Duodenal mucosa (tissue), 2 donors: ENCODE results near the gene RNPS1.

Source experiments
- H3K27ac ChIP-seq: one replicate; pipeline ENCODE4 v1.7.0; 2013; ENCODE audit warnings: low read depth, low read length
- H3K27me3 ChIP-seq, 2 donors: one replicate each; pipeline ENCODE4 v1.7.0; 2013; ENCODE audit warnings: low read length in 2 of 2, control low read depth in 1 of 2; ENCODE audit not compliant: insufficient read depth in 2 of 2, control insufficient read depth in 1 of 2
- H3K36me3 ChIP-seq, 2 donors: one replicate each; pipeline ENCODE4 v1.7.0; 2013; ENCODE audit warnings: low read length in 2 of 2, control low read depth in 1 of 2; ENCODE audit not compliant: insufficient read depth in 2 of 2, control insufficient read depth in 1 of 2
- H3K4me1 ChIP-seq, 2 donors: one replicate each; pipeline ENCODE4 v1.7.0; 2013; ENCODE audit warnings: low read length in 2 of 2, control low read depth in 1 of 2; ENCODE audit not compliant: insufficient read depth in 2 of 2, control insufficient read depth in 1 of 2
- H3K4me3 ChIP-seq, 2 donors: one replicate each; pipeline ENCODE4 v1.7.0; 2013; ENCODE audit warnings: low read length in 2 of 2, low read depth in 1 of 2
- H3K9ac ChIP-seq, 2 donors: one replicate each; pipeline ENCODE4 v1.7.0; 2013; ENCODE audit warnings: low read length in 2 of 2, low read depth in 1 of 2
- H3K9me3 ChIP-seq, 2 donors: one replicate each; pipeline ENCODE4 v1.7.0; 2013; ENCODE audit warnings: low read length in 2 of 2, control low read depth in 1 of 2; ENCODE audit not compliant: control insufficient read depth in 1 of 2

Gene RNPS1

DNA sequence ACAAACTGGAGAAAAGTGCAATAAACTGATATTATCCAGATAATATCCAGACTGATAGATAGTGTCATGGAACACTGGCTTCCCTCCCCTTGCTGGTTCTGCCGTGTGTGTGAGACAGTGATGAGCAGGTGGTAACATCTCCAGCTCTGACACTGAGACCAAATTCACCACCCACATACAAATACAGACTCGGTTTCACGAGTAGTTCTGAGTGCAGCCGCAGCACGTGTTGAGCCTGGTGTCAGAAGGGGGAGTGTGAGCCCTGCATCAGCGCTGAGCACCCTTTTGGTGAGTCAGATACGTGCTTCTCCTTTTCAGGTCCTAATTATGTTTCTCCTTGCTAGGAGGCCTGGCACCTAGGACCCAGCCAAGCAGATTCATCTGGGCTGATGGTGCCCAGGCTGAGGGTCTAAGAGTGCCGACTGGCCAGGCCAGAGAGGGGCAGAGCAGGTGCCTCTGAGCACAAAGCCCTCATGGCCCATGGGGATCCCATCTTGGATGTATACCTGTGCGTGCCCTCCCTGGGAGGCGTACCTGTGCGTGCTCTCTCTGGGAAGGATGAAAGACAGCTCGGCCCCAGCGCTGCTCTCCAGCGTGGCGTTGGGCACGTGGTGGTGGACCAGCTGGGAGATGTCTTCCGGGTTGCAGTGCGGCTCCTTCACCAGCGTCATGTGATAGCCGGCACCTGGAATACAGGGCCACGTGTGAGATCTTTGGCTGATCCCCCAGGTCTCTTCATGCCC, 27.3 kb upstream of the RNPS1 start:
- Histone ChIP-seq H3K9me3 (no peaks in the 10 kb centered on the region), H3K27ac (no peak overlapping the region), H3K4me1 (no peaks in the 10 kb centered on the region), H3K4me3 (no peak overlapping the region), H3K27me3 (no peaks in the 10 kb centered on the region), H3K9ac (no peak overlapping the region), H3K36me3 (no peaks in the 10 kb centered on the region)

DNA sequence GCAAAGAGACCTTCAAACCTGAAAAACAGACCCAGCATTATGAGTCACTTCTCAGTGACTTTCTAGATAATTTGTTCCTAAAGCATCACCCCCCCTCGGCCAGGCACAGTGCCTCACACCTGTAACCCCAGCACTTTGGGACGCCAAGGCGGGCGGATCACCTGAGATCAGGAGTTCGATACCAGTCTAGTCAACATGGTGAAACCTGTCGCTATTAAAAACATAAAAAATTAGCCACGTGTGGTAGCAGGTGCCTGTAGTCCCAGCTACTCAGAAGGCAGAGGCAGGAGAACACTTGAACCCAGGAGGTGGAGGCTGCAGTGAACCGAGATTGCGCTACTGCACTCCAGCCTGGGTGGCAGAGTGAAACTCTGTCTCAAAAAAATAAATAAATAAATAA, 24.3 kb upstream of the RNPS1 start:
- Histone ChIP-seq H3K36me3 (no peaks in the 10 kb centered on the region), H3K9ac (no peak overlapping the region), H3K27me3 (no peaks in the 10 kb centered on the region), H3K4me1 (no peaks in the 10 kb centered on the region), H3K9me3 (no peaks in the 10 kb centered on the region), H3K4me3 (no peak overlapping the region), H3K27ac (no peak overlapping the region)

DNA sequence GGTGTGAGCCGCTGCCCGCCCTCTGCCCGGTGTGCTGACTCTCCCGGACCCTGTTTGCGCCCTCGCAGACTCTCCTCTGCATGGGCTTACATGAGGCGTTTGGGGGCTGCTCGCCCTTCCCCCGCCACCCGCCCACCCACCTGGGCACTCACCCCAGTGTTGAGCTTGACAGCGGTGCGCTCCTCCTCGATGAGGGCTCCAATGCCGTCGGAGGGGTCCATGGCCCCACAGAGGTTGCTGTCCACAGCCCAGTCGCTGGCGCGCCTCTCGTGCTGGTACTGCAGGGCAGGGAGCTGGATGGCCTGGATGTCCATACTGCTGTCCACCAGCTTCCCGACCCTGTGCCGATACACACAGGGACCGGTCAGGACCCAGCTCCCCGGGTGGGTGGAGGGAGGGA, 21.4 kb upstream of the RNPS1 start:
- H3K4me3 ChIP-seq = no peak overlapping the region
- H3K36me3 ChIP-seq = no peaks in the 10 kb centered on the region
- H3K9ac ChIP-seq = no peak overlapping the region

DNA sequence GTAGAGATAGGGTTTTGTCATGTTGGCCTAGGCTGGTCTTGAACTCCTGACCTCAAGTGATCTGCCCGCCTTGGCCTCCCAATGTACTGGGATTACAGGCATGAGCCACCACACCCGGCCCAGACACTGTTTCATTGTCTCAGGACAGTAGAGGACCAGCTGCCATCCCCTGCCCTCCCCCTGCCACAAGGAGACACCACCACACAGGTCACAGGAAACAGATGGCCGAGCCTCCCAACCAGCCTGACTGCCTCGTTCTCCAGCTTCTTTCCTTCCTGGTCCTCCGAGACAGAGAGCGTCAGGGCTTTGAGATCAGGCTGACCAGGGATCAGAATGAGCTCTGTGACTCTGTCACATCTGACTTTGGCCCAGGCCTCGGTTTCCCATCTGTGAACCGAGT, 20.8 kb upstream of the RNPS1 start:
- H3K27ac ChIP-seq = no peak overlapping the region
- no peaks in the 10 kb centered on the region for H3K4me1 ChIP-seq
- H3K9ac ChIP-seq = no peak overlapping the region
- no peak overlapping the region for H3K4me3 ChIP-seq
- no peaks in the 10 kb centered on the region for H3K27me3 ChIP-seq
- H3K36me3 ChIP-seq = no peaks in the 10 kb centered on the region
- no peaks in the 10 kb centered on the region for H3K9me3 ChIP-seq

More for the DNA sequence above, 21.4 kb upstream of the RNPS1 start:
- Histone ChIP-seq H3K9me3 (no peaks in the 10 kb centered on the region), H3K4me1 (no peaks in the 10 kb centered on the region), H3K27ac (no peak overlapping the region), H3K27me3 (no peaks in the 10 kb centered on the region)

DNA sequence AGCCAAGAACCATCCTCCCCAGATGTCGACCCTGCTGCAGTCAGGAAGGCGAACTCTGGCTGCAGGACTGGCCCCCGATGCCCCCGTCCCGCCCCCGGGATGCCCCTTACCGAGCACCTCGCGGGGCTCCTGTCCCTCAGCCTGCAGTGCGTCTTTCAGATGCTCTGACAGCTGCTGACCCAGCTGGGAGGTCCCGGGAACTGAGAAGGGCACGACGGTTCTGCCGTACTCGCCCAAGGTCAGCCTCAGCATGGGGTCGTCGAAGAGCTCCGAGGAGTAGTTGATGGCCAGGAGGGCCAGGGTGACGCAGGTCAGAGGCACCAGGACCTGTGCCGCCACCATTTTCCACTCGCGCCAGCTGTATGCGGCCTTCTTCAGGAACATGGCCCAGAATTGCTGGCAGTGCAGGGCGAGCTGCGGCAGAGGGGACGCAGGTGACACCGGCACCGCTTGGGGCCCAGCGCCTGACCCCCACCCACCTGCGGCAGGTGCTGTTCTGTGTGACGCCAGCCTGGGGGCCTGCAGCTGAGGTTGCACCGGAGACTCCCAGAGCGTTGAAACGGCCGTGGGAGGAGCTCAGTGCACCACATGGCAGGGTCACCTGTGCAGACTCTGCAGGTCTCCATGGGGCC, 20.1 kb upstream of the RNPS1 start:
- Histone ChIP-seq H3K36me3 (no peaks in the 10 kb centered on the region), H3K9ac (no peak overlapping the region)

DNA sequence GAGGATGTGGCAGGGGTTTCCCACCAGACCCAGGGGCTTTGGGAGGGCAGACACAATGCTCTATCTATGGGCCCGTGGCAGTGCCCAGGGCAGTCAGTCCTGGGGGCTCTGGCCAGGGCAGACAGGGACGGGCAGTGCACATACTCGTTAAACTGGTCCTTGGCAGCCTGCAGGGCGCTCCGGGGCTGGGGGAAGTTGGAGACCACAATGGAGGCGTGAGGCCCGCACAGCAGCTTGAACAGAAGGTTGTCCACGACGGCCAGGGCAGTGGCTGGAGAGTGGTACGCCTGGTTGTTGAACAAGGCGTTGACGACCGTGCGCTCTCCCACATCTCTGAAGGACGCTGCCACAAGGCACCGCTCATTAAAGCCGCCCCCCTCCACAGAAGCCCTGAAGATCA, 18.6 kb upstream of the RNPS1 start:
- Histone ChIP-seq H3K9ac (no peak overlapping the region), H3K27ac (no peak overlapping the region), H3K27me3 (no peaks in the 10 kb centered on the region), H3K4me1 (no peaks in the 10 kb centered on the region), H3K4me3 (no peak overlapping the region), H3K9me3 (no peaks in the 10 kb centered on the region), H3K36me3 (no peaks in the 10 kb centered on the region)

More for the DNA sequence above, 20.1 kb upstream of the RNPS1 start:
- no peaks in the 10 kb centered on the region for H3K9me3 ChIP-seq
- no peaks in the 10 kb centered on the region for H3K4me1 ChIP-seq
- H3K27ac ChIP-seq = no peak overlapping the region
- H3K27me3 ChIP-seq = no peaks in the 10 kb centered on the region
- no peak overlapping the region for H3K4me3 ChIP-seq

DNA sequence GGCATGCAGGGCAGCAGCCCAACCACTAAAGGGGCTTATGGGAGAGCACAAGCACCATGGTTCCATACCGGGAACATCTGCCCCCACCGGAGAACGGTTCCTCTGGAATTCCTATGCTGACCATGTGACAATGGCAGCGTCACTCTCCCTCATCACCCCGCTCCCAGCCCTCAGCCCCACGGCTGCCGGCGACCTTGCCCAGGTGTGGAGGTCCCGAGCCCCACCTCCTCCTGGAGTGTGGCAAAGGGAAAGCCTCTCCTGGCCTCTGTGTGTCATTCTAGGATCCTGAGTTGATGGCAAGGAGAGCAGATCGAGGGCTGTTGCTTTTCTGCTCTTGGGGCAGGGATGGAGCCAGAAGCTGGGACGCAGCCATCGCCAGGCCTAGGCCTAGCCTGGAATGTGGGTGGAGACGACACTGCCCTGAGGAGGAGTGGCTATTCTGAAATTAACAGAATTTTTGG, 17.8 kb upstream of the RNPS1 start:
- H3K36me3 ChIP-seq = no peaks in the 10 kb centered on the region
- no peak overlapping the region for H3K9ac ChIP-seq
- no peaks in the 10 kb centered on the region for H3K27me3 ChIP-seq
- no peaks in the 10 kb centered on the region for H3K9me3 ChIP-seq
- no peak overlapping the region for H3K4me3 ChIP-seq
- H3K27ac ChIP-seq = no peak overlapping the region
- no peaks in the 10 kb centered on the region for H3K4me1 ChIP-seq

DNA sequence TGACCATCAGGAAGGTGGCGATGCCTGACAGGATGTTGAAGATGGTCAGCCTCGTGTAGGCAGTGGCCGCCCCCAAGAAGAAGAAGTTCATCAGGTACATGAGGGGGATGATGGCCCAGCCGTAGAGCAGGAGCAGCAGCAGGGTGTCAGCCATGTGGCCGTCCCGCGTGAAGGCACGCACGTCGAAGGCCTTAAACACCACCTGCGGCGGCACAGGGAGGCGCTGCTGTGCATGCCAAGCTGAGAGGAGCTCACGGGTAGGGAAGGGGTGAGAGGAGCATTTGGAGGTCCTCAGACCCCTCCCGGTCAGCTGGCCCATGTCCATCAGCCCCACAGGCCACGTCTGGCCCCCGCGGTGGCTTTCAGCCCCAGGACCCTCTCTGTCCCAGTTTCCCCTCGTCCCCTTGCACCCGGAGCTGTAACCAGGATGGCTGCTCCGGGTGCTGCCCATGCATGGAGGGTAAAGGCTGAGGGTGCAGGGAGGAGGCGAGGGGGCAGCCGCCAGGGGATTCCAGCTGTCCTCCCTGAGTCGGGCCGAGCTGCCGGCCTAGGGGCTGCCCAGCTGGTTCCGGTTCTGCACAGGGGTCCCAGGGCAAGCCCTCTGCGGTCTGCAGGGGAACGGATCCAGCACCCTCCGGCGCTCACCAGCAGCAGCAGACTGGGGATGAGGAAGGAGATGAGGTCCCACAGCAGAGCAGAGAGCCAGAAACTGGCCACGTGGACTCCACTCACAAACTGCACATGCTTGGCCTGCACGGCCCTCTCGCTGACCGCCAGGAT, 17.1 kb upstream of the RNPS1 start:
- H3K4me3 ChIP-seq = no peak overlapping the region
- no peaks in the 10 kb centered on the region for H3K27me3 ChIP-seq
- no peak overlapping the region for H3K27ac ChIP-seq
- no peak overlapping the region for H3K9ac ChIP-seq
- H3K36me3 ChIP-seq = no peaks in the 10 kb centered on the region
- H3K4me1 ChIP-seq = no peaks in the 10 kb centered on the region
- H3K9me3 ChIP-seq = no peaks in the 10 kb centered on the region

DNA sequence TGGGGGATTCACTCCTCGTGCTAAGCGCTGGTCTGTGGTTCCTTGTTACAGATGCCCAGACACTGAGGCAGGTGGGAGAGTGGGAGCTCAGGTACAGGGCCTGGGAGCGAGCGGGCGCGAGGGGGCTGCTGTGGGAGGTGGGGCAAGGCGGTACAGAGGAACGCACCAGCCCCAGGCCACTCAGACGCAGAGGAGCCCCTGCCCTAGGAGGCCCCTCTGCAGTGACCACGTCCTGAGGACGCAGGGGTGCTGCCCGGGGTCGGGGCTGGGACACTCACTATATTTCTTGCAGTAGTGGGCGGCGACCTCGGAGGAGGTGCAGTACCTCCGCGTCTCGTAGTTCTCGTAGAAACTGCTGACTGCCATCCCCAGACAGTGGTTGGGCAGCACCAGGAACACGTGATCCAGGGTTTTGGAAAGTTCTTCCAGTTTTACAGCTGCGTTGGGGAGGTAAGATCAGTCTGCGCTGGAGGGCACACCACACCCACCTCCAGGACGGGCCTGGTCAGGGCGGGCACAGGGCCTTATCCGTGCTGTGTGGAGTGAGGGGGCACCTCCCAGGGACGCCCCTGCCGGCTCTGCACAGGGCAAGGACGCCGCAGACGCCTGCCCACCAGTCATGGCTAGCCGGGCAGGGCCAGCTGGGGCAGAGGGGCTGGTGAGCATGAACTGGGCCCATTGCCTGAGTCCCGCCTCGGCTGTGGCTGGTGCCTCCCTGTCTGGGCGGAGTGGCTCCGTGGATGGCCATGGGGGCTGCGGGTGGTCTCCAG, 16.3 kb upstream of the RNPS1 start:
- Histone ChIP-seq H3K36me3 (no peaks in the 10 kb centered on the region), H3K4me1 (no peaks in the 10 kb centered on the region)

More for the DNA sequence above, 16.3 kb upstream of the RNPS1 start:
- Histone ChIP-seq H3K27ac (no peak overlapping the region), H3K4me3 (no peak overlapping the region), H3K27me3 (peaks cover 0 to 1% of the 10 kb centered on the region in 2 donors), H3K9me3 (no peaks in the 10 kb centered on the region), H3K9ac (no peak overlapping the region)
